ENCODE data around the gene NOTCH1.

The NOTCH1 gene

GRCh38 chr9:136531904-136532798 is 13.7 kb downstream of the NOTCH1 start:
- Histone ChIP-seq H3K4me3 (ENCODE audit: low read length) (no peak overlapping the region), H3K9me3 (ENCODE audit: insufficient read depth, low read length) (no peaks in the 10 kb centered on the region), H2AFZ (ENCODE audit: low read depth, low read length) (no peak overlapping the region), H3K27me3 (ENCODE audit: low read depth, low read length) (no peaks in the 10 kb centered on the region), H3K9ac (ENCODE audit: low read length) (no peak overlapping the region), H3K4me1 (ENCODE audit: low read length) (peaks cover 26% of the 10 kb centered on the region), H4K20me1 (ENCODE audit: insufficient read depth, low read length) (peaks cover 96% of the 10 kb centered on the region), H3K27ac (ENCODE audit: low read length) (no peak overlapping the region), H3K36me3 (replicated peaks; ENCODE audit: low read depth, low read length) (peaks cover 10% of the 10 kb centered on the region), H3K4me2 (ENCODE audit: low read length) (no peak overlapping the region), H3K79me2 (ENCODE audit: low read length) (peaks cover 70% of the 10 kb centered on the region)
- TF ChIP-seq EZH2phosphoT487 (IDR thresholded peaks at IDR 0.05; ENCODE audit: low read depth) (no peak), CTCF (IDR thresholded peaks at IDR 0.05; ENCODE audit: low read depth, low read length) (no peak)

- peaks cover 26% of the 10 kb centered on the region for H3K4me1 ChIP-seq (ENCODE audit: low read length)
- H3K9ac ChIP-seq (ENCODE audit: low read length): no peak overlapping the region
- no peaks in the 10 kb centered on the region for H3K9me3 ChIP-seq (ENCODE audit: insufficient read depth, low read length)
- H3K4me3 ChIP-seq (ENCODE audit: low read length): no peak overlapping the region
- no peak overlapping the region for H3K27ac ChIP-seq (ENCODE audit: low read length)
- H4K20me1 ChIP-seq (ENCODE audit: insufficient read depth, low read length): peaks cover 96% of the 10 kb centered on the region
- H3K79me2 ChIP-seq (ENCODE audit: low read length): peaks cover 63% of the 10 kb centered on the region
- no peaks in the 10 kb centered on the region for H3K27me3 ChIP-seq (ENCODE audit: low read depth, low read length)
- TF ChIP-seq CTCF (IDR thresholded peaks at IDR 0.05; ENCODE audit: low read depth, low read length): no peak
- TF ChIP-seq EZH2phosphoT487 (IDR thresholded peaks at IDR 0.05; ENCODE audit: low read depth): no peak
- peaks cover 2% of the 10 kb centered on the region for H3K36me3 ChIP-seq (replicated peaks; ENCODE audit: low read depth, low read length)
- H2AFZ ChIP-seq (ENCODE audit: low read depth, low read length): no peak overlapping the region
- H3K4me2 ChIP-seq (ENCODE audit: low read length): no peak overlapping the region
Measured at GRCh38 chr9:136531186-136531903, 14.5 kb downstream of the NOTCH1 start.

GRCh38 chr9:136530461-136531089 is 15.3 kb downstream of the NOTCH1 start:
- H3K4me2 ChIP-seq (ENCODE audit: low read length): no peak overlapping the region
- TF ChIP-seq EZH2phosphoT487 (IDR thresholded peaks at IDR 0.05; ENCODE audit: low read depth) (no peak), CTCF (IDR thresholded peaks at IDR 0.05; ENCODE audit: low read depth, low read length) (no peak)
- no peaks in the 10 kb centered on the region for H3K27me3 ChIP-seq (ENCODE audit: low read depth, low read length)
- no peak overlapping the region for H3K27ac ChIP-seq (ENCODE audit: low read length)
- H3K4me1 ChIP-seq (ENCODE audit: low read length): peaks cover 26% of the 10 kb centered on the region
- peaks cover 96% of the 10 kb centered on the region for H4K20me1 ChIP-seq (ENCODE audit: insufficient read depth, low read length)
- H3K79me2 ChIP-seq (ENCODE audit: low read length): peaks cover 64% of the 10 kb centered on the region
- no peak overlapping the region for H3K9ac ChIP-seq (ENCODE audit: low read length)
- H3K4me3 ChIP-seq (ENCODE audit: low read length): no peak overlapping the region
- no peaks in the 10 kb centered on the region for H3K36me3 ChIP-seq (replicated peaks; ENCODE audit: low read depth, low read length)
- no peak overlapping the region for H2AFZ ChIP-seq (ENCODE audit: low read depth, low read length)
- H3K9me3 ChIP-seq (ENCODE audit: insufficient read depth, low read length): no peaks in the 10 kb centered on the region
